ENCODE data around the gene G2E3. TPM values are rescaled to one million over a fixed set of nuclear protein-coding genes. Genes with fewer than 3 reads are reported as not detected.

The G2E3 gene
- total RNA-seq, 2 donors from 2014 or later: 6.6 to 8.8 TPM

Small RNA genes lying within 50 kb of the gene (small RNA-seq; reads per million reads assigned to genes)
- not detected for gene RF02271

Other genes starting within 250 kb of the G2E3 start
- gene SCFD1, start 63.2 kb downstream of the G2E3 start, total RNA-seq: 10 to 100 TPM; 71.9 to 91.1 TPM

Data from body of pancreas (tissue), 2 donors.